GM12872 (cell line): ENCODE data around the gene ATP10A.

Experiments
- CTCF ChIP-seq: IDR thresholded peaks from 3 replicates; pipeline ENCODE4 v1.5.1; 2011; ENCODE audit warnings: low read depth, mild to moderate bottlenecking, low read length, moderate library complexity; ENCODE audit not compliant: insufficient read depth

ATP10A gene

DNA sequence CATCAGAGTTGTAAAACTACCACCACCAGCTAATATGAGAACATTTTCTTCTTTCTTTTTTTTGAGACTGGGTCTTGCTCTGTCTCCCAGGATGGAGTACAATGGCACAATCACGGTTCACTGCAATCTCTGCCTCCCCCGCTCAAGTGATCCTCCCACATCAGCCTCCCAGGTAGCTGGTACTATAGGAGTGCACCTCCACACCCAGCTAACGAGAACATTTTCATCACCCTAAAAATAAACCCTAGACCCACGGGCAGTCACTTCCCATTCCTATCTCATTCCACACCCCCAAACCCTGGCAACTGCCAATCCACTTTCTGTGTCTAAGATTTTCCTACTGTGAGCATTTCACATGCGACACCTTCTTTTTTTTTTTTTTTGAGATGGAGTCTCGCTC is 130.9 kb downstream of the ATP10A start:
- no peak for TF ChIP-seq CTCF

GRCh38 chr15:25731411-25731810 is 131.7 kb downstream of the ATP10A start:
- no peak for TF ChIP-seq CTCF

DNA sequence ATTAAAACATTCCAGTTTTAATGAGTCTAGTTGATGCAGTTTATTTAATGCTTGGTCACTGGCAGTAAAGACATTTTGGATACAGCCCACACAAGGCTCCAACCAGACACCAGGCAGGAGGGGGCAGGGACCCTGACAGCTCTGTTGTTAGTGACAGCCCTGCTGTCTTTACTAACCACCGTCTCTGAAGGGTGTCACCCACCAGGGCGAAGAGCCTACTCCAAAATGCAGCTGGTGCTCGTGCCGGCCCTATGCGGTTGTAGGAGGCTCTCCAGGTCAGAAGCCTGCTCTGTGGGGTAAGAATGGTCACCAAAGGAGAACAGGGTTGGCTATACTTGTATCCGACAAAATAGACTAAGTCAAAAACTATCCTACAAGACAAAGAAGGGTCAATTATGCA is 132.2 kb downstream of the ATP10A start:
- no peak for TF ChIP-seq CTCF

DNA sequence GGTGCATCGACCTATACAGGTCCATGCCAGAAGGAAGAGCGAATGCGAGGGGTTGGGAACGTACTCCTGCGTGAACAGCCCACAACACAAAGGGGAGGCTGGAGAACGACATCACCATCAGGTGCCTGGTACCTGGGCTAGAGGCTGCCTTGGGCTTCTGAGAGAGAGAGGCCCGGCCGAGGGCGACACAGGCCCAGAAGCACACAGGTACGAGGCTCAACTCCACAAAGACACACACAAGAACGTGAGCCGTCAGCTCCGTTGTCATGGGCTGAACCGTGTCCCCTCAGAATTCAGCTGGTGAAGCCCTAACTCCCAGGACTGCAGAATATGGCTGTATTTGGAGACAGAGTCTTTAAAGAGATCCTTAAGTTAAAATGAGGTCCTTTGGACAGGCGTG is 134.3 kb downstream of the ATP10A start:
- TF ChIP-seq CTCF = no peak

DNA sequence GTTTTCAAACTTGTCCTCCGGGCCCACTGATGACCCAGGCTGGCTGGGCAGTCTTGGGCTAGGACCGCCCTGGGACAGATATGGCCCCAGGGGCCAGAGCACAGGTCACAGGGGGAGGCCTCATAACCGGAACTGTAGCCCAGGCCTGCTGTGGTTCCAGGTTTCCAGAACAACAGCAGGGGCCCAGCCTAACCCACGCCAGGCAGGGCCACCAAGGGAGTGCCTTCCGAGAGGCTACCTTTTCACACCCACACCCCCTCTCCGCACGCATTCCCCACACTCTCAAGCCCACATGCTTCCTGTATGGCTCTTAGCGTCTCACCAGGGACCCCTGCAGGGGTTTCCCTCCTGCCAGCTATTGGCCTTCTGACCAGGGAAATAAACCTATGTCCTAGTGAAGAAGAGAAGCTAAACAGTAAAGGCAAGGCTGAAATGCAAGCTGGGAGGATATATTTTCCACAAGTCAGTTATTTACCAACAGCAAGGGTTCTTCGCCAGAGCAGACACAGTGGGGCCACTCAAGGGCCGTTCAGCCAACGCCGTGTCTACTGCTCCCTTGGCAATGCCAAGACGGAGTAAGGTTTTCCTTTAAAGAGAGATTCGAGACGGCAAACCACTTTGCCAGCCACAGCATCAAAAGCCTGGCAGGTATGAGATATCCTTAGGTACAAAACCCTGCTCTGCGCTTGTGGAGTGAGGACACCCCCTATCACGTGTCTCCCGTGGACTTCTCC is 135.1 kb downstream of the ATP10A start:
- no peak for TF ChIP-seq CTCF

DNA sequence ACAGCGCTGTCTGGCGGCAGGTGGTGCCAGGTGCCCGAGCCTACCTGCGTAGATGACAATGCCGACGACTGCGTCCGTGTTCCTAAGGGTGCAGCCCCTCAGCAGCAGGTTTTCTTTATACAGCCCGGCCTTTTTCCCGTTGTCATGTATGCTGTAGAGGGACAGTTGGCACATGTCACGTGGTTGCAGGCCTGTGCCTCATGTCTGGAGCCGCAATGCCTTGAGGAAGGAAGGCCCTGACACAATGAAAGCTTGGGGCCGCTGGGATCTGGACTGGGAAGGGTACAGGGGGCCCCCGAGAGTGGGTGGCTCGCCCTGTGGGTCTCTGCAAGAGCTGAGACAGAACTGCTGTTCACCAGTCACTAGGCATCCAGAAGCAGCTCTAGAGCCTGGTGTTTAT is 136.0 kb downstream of the ATP10A start:
- TF ChIP-seq CTCF = no peak

- TF ChIP-seq CTCF = no peak
Observed at GRCh38 chr15:25725758-25726157, 137.4 kb downstream of the ATP10A start.

GRCh38 chr15:25724899-25725298 is 138.2 kb downstream of the ATP10A start:
- TF ChIP-seq CTCF = no peak
